Measurements from ENCODE around the gene PRKG1.

DNA sequence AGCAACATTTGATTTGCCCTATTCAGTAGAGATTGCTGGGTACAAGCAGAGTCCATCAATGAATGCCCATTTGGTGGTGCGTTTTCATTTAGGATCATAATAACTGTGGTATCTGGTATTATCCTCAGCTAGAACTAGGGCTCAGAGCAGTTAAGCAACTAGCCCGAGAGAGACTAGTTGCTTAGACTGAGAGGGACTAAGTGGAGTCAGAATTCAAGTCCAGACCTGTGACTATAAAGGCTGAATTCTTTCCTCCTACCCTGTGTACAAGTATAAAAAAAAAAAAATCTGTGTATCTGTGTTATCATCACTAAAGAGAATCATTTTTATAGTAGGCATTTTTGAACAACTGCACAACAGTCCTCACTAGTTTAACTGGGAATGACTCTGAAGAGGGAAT lies 1194.5 kb downstream of the PRKG1 start:
- TF ChIP-seq RFX5 (IDR thresholded peaks at IDR 0.05; ENCODE audit: borderline replicate concordance, low read depth, low read length) (no peak), GABPA (IDR thresholded peaks at IDR 0.05; ENCODE audit: borderline replicate concordance, insufficient read depth, low read length) (no peak), CEBPB (IDR thresholded peaks at IDR 0.05; ENCODE audit: low read depth, low read length) (no peak), HDAC2 (IDR thresholded peaks at IDR 0.05; ENCODE audit: borderline replicate concordance in 1 of 2, low read depth in 2 of 2, low read length in 2 of 2) (no peak), POLR2A (IDR thresholded peaks at IDR 0.05; ENCODE audit: control extremely low read depth in 1 of 2, low read depth in 2 of 2, low read length in 2 of 2) (no peak), SIRT6 (IDR thresholded peaks at IDR 0.05; ENCODE audit: low read length) (no peak), TAF1 (IDR thresholded peaks at IDR 0.05; ENCODE audit: low read depth, low read length) (no peak), EP300 (IDR thresholded peaks at IDR 0.05; ENCODE audit: borderline replicate concordance in 1 of 2, low read depth in 2 of 2, low read length in 2 of 2) (no peak), EGR1 (IDR thresholded peaks at IDR 0.05; ENCODE audit: borderline replicate concordance, low read depth, low read length) (no peak), CBX5 (IDR thresholded peaks at IDR 0.05; ENCODE audit: low read depth, low read length) (no peak), POLR2AphosphoS5 (IDR thresholded peaks at IDR 0.05; ENCODE audit: low read depth, low read length) (no peak), CREB1 (IDR thresholded peaks at IDR 0.05) (no peak)
- TF ChIP-seq, protein P1, sequence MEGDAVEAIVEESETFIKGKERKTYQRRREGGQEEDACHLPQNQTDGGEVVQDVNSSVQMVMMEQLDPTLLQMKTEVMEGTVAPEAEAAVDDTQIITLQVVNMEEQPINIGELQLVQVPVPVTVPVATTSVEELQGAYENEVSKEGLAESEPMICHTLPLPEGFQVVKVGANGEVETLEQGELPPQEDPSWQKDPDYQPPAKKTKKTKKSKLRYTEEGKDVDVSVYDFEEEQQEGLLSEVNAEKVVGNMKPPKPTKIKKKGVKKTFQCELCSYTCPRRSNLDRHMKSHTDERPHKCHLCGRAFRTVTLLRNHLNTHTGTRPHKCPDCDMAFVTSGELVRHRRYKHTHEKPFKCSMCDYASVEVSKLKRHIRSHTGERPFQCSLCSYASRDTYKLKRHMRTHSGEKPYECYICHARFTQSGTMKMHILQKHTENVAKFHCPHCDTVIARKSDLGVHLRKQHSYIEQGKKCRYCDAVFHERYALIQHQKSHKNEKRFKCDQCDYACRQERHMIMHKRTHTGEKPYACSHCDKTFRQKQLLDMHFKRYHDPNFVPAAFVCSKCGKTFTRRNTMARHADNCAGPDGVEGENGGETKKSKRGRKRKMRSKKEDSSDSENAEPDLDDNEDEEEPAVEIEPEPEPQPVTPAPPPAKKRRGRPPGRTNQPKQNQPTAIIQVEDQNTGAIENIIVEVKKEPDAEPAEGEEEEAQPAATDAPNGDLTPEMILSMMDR (IDR thresholded peaks at IDR 0.05; ENCODE audit: control extremely low read depth in 1 of 3, insufficient read depth in 1 of 3, low read depth in 1 of 3, low read length in 3 of 3): no peak

Data from H1 (cell line).